Endothelial cell of umbilical vein (primary cell): Measurements from ENCODE around the gene TXNDC2. TPM values are rescaled to one million over a fixed set of nuclear protein-coding genes. Genes with fewer than 3 reads are reported as not detected.

Source experiments
- BruUV-seq: library from RNA; stranded (reverse); fragments of 400-500 nt; replicated peaks from 2 replicates; lab custom pipeline; 2021; lab: Mats Ljungman, UMichigan
- CTCF ChIA-PET: fragments of 300-600, 350-600 bp; sonication (Branson Sonifier 250); formaldehyde crosslinking; loops from one replicate; lab custom pipeline; 2021; ENCODE audit warnings: antibody characterized with exemption, inconsistent platforms; lab: Charles Lee
- POLR2A ChIA-PET: fragments of 300-600, 350-600 bp; sonication (Branson Sonifier 250); formaldehyde crosslinking; loops from one replicate; lab custom pipeline; 2021; ENCODE audit warnings: antibody characterized with exemption, inconsistent platforms; lab: Charles Lee
- DNase-seq: peaks from one replicate; pipeline ENCODE4 v3.0.0-alpha.2; 2011; ENCODE audit warnings: low read depth, low spot score
- FAIRE-seq: peaks from 2 replicates; lab custom pipeline; 2011; peaks lifted over from hg19 to GRCh38; lab: Jason Lieb, UNC
- H2AFZ ChIP-seq: 2 replicates; pipeline ENCODE4 v1.6.0; 2012; ENCODE audit warnings: low read depth, low read length, control low read depth, inconsistent platforms
- H3K27ac ChIP-seq: 2 replicates; pipeline ENCODE4 v1.5.1; 2011; ENCODE audit warnings: low read depth, mild to moderate bottlenecking, control low read depth, low read length, moderate library complexity; ENCODE audit not compliant: insufficient read depth
- H3K27me3 ChIP-seq, 2 experiments: 2 replicates each; pipeline versions ENCODE4 v1.6.0 to v1.6.1; 2011; ENCODE audit warnings: low read length in 2 of 2, mixed read lengths in 1 of 2; ENCODE audit not compliant: control insufficient read depth in 2 of 2, insufficient read depth in 2 of 2
- H3K36me3 ChIP-seq, 2 experiments: 2 replicates in 1 of 2; 3 replicates in 1 of 2; pipeline ENCODE4 v1.5.1; 2011; ENCODE audit warnings: low read length in 2 of 2, mild to moderate bottlenecking in 1 of 2, moderate library complexity in 1 of 2; ENCODE audit not compliant: control insufficient read depth in 2 of 2, insufficient read depth in 2 of 2; ENCODE audit errors: extremely low read depth in 1 of 2
- H3K4me1 ChIP-seq: 3 replicates; pipeline ENCODE4 v1.5.1; 2011; ENCODE audit warnings: mild to moderate bottlenecking, low read length; ENCODE audit not compliant: control insufficient read depth, insufficient read depth; ENCODE audit errors: extremely low read depth
- H3K4me2 ChIP-seq: 2 replicates; pipeline ENCODE4 v1.6.1; 2011; ENCODE audit warnings: low read length, control low read depth, mixed read lengths; ENCODE audit not compliant: insufficient read depth
- H3K4me3 ChIP-seq, 3 experiments: fragments of 200-600 bp in 1 of 3; sonication (generic), shearing (Covaris generic) in 1 of 3; replicated peaks in 1 of 3; 2 replicates each; pipeline ENCODE4 v1.5.1; 2011 to 2016; ENCODE audit warnings: control low read depth in 3 of 3, low read length in 3 of 3, mild to moderate bottlenecking in 2 of 3, inconsistent platforms in 1 of 3, low read depth in 1 of 3, moderate library complexity in 1 of 3; ENCODE audit not compliant: insufficient read depth in 1 of 3
- H3K79me2 ChIP-seq: 2 replicates; pipeline ENCODE4 v1.6.0; 2012; ENCODE audit warnings: low read length, inconsistent platforms; ENCODE audit not compliant: control insufficient read depth, insufficient read depth
- H3K9ac ChIP-seq: replicated peaks from 2 replicates; pipeline ENCODE3; 2011; ENCODE audit warnings: low read length, control low read depth; ENCODE audit not compliant: insufficient read depth; ENCODE audit errors: extremely low read depth
- H3K9me1 ChIP-seq: replicated peaks from 3 replicates; pipeline ENCODE4 v1.6.0; 2011; ENCODE audit warnings: mild to moderate bottlenecking, low read length; ENCODE audit not compliant: control insufficient read depth, insufficient read depth; ENCODE audit errors: extremely low read depth
- H3K9me3 ChIP-seq: replicated peaks from 2 replicates; pipeline ENCODE4 v1.5.1; 2012; ENCODE audit warnings: low read length, inconsistent platforms; ENCODE audit not compliant: control insufficient read depth, insufficient read depth
- H4K20me1 ChIP-seq: replicated peaks from 2 replicates; pipeline ENCODE3; 2011; ENCODE audit warnings: mild to moderate bottlenecking, low read length; ENCODE audit not compliant: control insufficient read depth, insufficient read depth; ENCODE audit errors: extremely low read depth
- EZH2 ChIP-seq: IDR thresholded peaks from 2 replicates; pipeline ENCODE4 v1.6.1; 2012; ENCODE audit warnings: borderline replicate concordance, low read depth, mild to moderate bottlenecking, moderate library complexity, low read length, inconsistent platforms; ENCODE audit not compliant: severe bottlenecking
- FOS ChIP-seq: IDR thresholded peaks from 2 replicates; pipeline ENCODE4 v1.6.1; 2011; ENCODE audit warnings: mild to moderate bottlenecking, low read length, moderate library complexity, borderline replicate concordance; ENCODE audit not compliant: insufficient read depth
- GATA2 ChIP-seq: IDR thresholded peaks from 2 replicates; pipeline ENCODE4 v1.7.0; 2011; ENCODE audit warnings: low read depth, mild to moderate bottlenecking, moderate library complexity, mixed read lengths, low read length; ENCODE audit not compliant: insufficient read length, insufficient read depth
- JUN ChIP-seq: IDR thresholded peaks from 2 replicates; pipeline ENCODE4 v1.6.1; 2011; ENCODE audit warnings: borderline replicate concordance, low read depth; ENCODE audit not compliant: insufficient read length, insufficient read depth
- MYC ChIP-seq: IDR thresholded peaks from one replicate; pipeline ENCODE4 v1.6.1; 2011; ENCODE audit warnings: mild to moderate bottlenecking, low read depth, low read length
- POLR2A ChIP-seq: IDR thresholded peaks from 2 replicates; pipeline ENCODE4 v1.6.1; 2012; ENCODE audit warnings: low read depth, mild to moderate bottlenecking, control low read depth, low read length
- POLR2AphosphoS5 ChIP-seq: IDR thresholded peaks from 2 replicates; pipeline ENCODE4 v1.6.1; 2012; ENCODE audit warnings: low read depth, mild to moderate bottlenecking, control low read depth, low read length, moderate library complexity; ENCODE audit not compliant: insufficient read depth
- dilution Hi-C: fragments of 300-500 bp; cut with MboI; formaldehyde crosslinking; loops from one replicate; pipeline ENCODE4 v1.15.0; 2019; ENCODE audit warnings: low sequenced_read_pairs; ENCODE audit not compliant: extremely low pct_ligation_motif_present
- intact Hi-C: fragments of 100-400 bp; cut with micrococcal nuclease; formaldehyde crosslinking; loops from one replicate; pipeline ENCODE4 v1.10.0; 2022
- polyA plus RNA-seq, 4 experiments: library from polyadenylated mRNA; depleted of rRNA in 3 of 4; stranded (reverse) in 3 of 4; unstranded in 1 of 4; fragments of >200 nt; gene quantifications; 2 replicates each; pipeline versions ENCODE4 v1.2.1 to v1.2.3, GENCODE V29; 2011 to 2012; ENCODE audit warnings: missing spikeins in 1 of 4
- total RNA-seq: library from RNA; stranded (reverse); gene quantifications from 2 replicates; pipeline ENCODE4 v1.2.3, GENCODE V29; 2021
- TF ChIP-seq, protein P1 (sequence below), 2 donors: IDR thresholded peaks; 1 replicate in 1 of 2; 2 replicates in 1 of 2; pipeline ENCODE4 v1.5.1; 2011; ENCODE audit warnings: low read length in 2 of 2, mild to moderate bottlenecking in 2 of 2, moderate library complexity in 2 of 2, control low read depth in 1 of 2, inconsistent platforms in 1 of 2, low read depth in 1 of 2; ENCODE audit not compliant: insufficient read depth in 1 of 2; ENCODE audit errors: extremely low read depth in 1 of 2
- TF ChIP-seq, protein P2 (sequence below): IDR thresholded peaks from 2 replicates; pipeline ENCODE4 v1.6.1; 2011; ENCODE audit not compliant: insufficient read depth, insufficient read length

TXNDC2 gene
- total and polyA plus RNA-seq, 2 donors (not counting 3 experiments of a cell fraction or from before 2014, with no cell fraction given), result 0.12 TPM; not detected in 1

DNA sequence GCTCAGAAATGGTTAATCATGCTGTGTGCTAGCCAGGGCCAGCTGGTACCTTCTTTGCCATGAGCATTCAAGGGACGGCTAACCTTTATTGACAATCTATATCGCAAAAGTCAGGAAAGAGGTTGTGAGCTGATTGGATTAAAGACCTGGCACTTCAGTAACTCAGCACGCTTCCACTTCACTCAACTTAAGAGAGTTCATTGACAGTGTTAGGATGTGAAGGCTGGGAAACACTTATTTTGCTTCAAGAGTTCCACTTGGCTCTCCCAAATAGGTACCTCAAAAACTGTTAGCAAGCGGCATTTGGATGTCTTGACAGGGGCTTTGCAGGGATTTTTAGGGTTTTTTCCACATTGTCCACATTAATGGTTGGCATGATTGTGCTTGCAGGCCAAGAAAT lies 25.1 kb upstream of the TXNDC2 start:
- dilution Hi-C loops, result no loop called here
- Histone ChIP-seq H3K9me3 (no peaks in the 10 kb centered on the region), H3K9ac (no peak overlapping the region), H3K79me2 (no peaks in the 10 kb centered on the region), H3K36me3 (peaks cover 0 to 2% of the 10 kb centered on the region in 2 experiments), H3K4me2 (no peak overlapping the region), H3K4me3 (no peak overlapping the region), H3K4me1 (no peaks in the 10 kb centered on the region), H3K27ac (no peak overlapping the region), H4K20me1 (no peaks in the 10 kb centered on the region), H2AFZ (no peak overlapping the region), H3K9me1 (no peaks in the 10 kb centered on the region), H3K27me3 (no peaks in the 10 kb centered on the region)
- no peak for TF ChIP-seq GATA2
- no peak for TF ChIP-seq FOS
- no peak for TF ChIP-seq EZH2
- TF ChIP-seq, protein P1, sequence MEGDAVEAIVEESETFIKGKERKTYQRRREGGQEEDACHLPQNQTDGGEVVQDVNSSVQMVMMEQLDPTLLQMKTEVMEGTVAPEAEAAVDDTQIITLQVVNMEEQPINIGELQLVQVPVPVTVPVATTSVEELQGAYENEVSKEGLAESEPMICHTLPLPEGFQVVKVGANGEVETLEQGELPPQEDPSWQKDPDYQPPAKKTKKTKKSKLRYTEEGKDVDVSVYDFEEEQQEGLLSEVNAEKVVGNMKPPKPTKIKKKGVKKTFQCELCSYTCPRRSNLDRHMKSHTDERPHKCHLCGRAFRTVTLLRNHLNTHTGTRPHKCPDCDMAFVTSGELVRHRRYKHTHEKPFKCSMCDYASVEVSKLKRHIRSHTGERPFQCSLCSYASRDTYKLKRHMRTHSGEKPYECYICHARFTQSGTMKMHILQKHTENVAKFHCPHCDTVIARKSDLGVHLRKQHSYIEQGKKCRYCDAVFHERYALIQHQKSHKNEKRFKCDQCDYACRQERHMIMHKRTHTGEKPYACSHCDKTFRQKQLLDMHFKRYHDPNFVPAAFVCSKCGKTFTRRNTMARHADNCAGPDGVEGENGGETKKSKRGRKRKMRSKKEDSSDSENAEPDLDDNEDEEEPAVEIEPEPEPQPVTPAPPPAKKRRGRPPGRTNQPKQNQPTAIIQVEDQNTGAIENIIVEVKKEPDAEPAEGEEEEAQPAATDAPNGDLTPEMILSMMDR (IDR thresholded peaks at IDR 0.05; ENCODE audit: extremely low read depth in 1 of 2, insufficient read depth in 1 of 2, low read depth in 1 of 2, low read length in 2 of 2), result no peak
- no peak for TF ChIP-seq JUN
- TF ChIP-seq, protein P2, sequence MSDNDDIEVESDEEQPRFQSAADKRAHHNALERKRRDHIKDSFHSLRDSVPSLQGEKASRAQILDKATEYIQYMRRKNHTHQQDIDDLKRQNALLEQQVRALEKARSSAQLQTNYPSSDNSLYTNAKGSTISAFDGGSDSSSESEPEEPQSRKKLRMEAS, result no peak
- TF ChIP-seq POLR2A, result no peak
- no peak for TF ChIP-seq POLR2AphosphoS5
- TF ChIP-seq MYC, result no peak
- BruUV-seq, result no TSS peak
- intact Hi-C loops, result no loop called here
- DNase-seq, result no peak
- POLR2A ChIA-PET, result interaction anchor here (0.7 kb wide), 1 partner anchor 87 kb away, joined by 7 read pairs; no protein-coding TSS in a partner anchor
- no peak for FAIRE-seq
- CTCF ChIA-PET, result interaction anchor here (1.0 to 2.1 kb wide), 2 partner anchors 15 to 176 kb away, joined by 3 to 5 read pairs; no protein-coding TSS in a partner anchor
